GM19025 (cell line): ENCODE results near the gene OR13C4.
"Not testable (repeated sequence)": the region's sequence is repeated elsewhere in the genome, so short reads cannot be mapped to it uniquely, and the experiment has no call there.

Experiments
- ATAC-seq: cut with Tn5 transposase; IDR thresholded peaks from one replicate; pipeline ENCODE4 v1.9.1; 2021; ENCODE audit warnings: mild to moderate bottlenecking, low read depth, moderate library complexity; ENCODE audit not compliant: unreplicated experiment

The OR13C4 gene

DNA sequence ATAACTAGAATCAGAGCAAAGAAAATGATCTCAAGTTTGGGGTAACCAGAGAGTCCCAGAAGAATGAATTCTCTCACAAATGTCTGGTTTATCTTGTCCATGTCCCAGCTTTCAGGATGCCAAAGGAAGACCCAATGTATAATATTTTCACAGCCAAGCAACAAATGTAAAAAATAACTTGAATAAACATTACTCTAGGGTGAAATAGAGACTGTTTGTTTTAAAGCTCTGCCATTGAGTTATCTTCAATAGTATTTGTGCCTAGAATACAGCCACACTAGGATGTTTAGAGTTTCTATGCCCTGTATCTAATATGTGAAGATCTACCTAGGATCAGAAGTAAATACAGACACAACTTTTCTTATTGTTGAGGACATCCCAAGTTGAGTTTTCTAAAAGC lies at the start of gene OR13C4:
OR13C4 (minus strand) TSS at position 101 of the 400 bp plus-strand sequence; CDS start at position 101, 0 bp downstream.
- no peak for ATAC-seq

DNA sequence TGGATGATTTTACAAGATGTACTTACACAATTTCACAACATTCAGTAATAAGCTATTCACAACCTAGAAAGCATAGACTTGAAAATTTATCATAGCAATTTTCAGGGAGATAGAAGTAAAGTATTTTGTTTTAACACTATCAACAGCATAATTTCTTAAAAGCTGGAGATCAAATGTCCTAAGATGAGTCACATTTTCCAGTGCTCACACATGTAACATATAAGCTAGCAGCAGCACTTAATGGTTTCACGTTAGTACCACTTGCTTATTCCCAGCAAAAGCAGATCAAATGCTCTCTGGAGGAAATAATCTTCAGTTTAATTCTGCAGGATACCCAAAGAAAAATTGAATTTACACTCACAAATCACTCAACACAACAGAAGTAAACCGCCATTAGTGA lies 48.4 kb upstream of the OR13C4 start:
- ATAC-seq: no peak

DNA sequence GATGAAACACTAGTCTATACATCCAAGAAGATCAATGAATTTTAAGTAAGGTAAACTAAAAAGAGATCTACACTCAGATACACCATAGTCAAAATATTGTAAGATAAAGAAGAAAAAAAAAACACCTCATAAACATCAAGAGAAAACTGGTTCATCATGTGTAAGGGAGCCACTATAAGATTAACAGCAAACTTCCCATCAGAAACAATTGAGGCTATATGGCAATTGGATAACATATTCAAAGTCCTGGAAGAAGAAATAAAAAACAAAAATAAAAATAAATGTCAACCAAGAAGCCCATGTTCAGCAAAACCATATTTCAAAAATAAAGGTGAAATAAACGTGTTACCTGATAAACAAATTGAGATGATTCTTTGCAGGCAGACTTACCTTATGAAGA lies 45.6 kb upstream of the OR13C4 start:
- no peak for ATAC-seq

DNA sequence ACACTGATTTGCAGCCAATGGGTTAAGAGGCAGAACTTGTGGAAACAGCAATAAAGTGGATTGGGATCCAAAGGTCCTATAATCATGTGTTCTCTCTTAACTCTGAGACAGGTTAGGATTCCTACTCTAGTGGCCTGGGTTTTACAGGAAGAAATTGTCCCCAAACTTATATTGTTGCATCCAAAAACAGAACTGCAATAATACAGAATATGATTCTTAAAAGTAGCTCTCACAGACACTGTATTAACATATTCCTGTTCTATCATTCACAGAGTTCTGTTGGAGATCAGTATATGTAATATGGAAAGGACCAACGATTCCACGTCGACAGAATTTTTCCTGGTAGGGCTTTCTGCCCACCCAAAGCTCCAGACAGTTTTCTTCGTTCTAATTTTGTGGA lies 41.9 kb upstream of the OR13C4 start, which contains the start of gene OR13C8:
OR13C8 (plus strand) TSS at position 301 of the 400 bp plus-strand sequence; CDS start at position 301, 0 bp downstream.
- ATAC-seq: no peak

DNA sequence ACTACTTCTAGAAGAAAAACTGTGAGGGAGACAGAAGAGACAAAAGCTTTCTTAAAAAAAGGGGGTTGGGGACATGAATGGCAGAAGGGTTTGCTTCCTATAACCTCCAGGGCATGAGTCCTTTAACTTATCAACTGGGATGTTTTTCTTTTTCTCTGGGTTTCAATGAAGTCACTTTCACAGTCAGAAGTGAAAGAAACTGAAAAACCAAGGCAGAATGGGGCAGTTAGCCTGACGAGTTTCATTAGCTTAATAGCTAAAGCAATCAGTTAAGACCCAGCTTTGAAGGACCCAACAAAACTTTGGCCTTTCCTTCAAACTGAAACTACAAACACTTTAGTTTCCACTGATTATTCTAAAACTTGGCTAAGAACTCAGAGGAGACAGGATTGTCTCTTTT lies 37.3 kb upstream of the OR13C4 start:
- ATAC-seq: no peak

DNA sequence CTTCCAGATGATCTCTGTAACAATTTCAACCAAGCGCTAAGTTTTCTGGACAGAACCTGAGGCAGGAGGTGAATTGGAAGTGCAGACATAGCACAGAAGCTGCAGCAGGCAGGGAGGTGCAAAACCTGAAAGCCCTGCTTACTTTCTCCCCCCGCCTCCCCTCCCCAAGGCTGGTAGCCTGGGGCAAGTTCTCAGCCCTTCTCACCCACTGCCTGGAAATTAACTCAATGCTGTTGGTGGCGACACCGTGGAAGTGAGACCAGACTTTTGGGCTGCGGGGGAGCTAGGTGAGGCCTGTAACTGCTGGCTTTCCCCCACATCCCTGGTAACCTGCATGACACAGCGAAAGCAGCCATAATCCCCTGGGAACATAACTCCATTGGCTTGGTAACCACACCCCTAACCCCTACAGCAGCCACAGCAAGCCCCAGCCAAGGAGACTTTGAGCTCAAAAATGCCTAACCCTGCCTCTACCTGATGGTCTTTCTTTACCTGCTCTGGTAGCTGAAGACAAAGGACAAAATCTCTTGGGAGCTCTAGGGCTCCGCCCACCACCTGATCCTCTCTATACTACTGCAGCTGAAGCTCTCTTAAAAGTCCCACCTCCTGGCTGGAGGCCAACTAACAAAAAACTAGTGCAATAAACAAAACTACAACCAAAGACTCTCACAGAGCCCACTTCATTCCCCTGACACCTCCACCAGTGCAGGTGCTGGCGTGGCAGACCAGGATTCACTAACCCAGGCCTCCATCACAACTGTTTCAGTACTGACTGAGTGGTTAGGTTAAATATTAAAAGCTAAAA lies 30.0 kb upstream of the OR13C4 start:
- ATAC-seq: peak; percentile 65

DNA sequence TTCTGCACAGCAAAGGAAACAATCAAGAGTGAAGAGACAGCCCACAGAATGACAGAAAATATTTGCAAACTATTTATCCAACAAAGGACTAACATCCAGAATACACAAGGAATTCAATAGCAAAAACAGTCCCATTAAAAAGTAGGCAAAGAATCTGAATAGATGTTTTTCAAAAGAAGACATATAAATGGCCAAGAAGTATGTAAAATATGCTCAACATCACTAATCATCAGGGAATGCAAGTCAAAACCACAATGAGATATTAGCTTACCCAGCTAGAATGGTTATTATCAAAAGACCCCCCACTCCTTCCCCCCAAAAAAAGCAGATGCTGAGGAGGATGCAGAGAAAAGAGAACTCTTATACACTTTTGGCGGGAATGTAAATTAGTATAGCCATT lies 28.5 kb upstream of the OR13C4 start:
- ATAC-seq: no peak

DNA sequence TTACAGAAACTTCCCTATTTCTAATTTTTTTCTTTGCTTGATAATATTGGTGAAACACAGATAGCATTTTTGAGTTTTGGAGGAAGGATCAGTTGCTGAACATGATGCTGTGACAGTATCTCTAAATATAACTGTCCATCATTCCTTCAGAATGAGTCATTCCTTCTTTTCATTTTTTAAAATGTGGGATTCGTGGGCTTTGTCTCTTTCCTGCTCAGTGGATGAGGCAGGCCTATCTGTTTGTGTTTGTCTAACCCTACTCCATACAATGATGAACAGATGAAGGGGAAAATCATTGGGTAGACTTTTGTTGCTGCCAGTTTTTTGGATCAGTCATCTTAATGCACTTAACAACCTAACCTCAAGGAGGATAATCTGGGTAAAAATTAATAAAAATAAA lies 26.3 kb upstream of the OR13C4 start:
- ATAC-seq: no peak

DNA sequence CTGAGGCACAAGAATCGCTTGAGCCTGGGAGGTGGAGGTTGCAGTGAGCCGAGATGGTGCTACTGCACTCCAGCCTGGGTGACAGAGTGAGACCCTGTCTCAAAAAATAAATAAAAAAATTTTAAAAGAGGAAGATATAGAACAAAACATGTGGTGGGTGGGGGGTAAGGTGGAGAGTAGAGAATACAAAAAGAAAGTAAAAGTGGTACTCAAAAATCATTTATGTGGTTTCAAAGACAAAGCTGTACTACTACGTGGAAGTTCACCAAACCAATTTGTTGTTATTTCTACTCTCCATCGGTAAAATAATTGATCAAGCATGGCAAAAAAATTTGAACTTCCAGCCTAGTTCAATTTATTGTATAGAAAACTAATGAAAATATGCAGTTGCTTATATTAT lies 17.6 kb upstream of the OR13C4 start:
- ATAC-seq: no peak

DNA sequence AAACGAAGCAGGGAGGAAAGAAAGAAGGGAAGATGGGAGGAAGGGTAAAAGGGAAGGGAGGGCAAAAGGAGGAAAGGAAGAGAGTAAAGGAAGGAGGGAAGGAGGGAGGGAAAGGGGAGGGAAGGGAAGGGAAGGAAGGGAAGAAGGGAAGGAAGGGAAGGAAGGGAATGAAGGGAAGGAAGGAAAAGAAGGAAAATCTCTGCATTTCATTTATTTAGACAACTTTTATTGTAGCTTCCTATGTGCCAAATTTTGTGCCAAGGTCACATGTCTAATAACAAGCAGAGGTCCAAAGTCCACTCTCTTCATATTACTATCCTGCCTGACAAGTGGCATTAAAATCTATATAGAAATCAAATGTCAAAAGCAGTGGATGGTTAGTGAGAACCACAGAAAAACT lies 12.3 kb upstream of the OR13C4 start:
- no peak for ATAC-seq

DNA sequence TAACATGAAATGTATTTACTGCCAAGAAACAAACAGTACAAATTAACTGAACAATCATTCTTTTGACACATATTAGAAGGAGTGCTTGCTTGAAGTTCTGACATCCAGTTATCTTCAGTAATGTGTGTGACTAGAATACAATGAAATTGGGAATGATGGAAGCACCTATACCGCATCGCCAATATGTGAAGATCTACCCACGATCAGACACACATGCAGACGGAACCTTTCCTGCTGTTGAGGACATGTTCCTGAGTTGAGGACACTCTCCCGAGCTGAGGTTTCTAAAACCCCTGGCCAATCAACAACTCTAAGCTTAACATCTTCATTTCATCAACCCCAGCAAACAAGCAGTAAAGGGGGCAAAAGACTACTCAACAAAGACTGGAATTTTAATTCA lies 9.7 kb upstream of the OR13C4 start, which contains the start of gene OR13C3:
OR13C3 (minus strand) TSS at position 101 of the 400 bp plus-strand sequence. CDS start 133 bp downstream, outside the sequence.
- ATAC-seq: no peak

DNA sequence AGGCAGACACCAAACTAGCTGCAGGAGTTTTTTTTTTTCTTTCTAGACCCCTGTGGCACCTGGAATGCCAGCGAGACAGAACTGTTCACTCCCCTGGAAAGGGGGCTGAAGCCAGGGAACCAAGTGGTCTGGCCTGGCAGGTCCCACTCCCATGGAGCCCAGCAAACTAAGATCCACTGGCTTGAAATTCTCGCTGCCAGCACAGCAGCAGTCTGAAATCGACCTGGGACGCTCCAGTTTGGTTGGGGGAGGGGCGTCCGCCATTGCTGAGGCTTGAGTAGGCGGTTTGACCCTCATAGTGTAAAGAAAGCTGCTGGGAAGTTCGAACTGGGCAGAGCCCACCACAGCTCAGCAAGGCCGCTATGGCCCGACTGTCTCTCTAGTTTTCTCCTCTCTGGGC lies 6.8 kb downstream of the OR13C4 start:
- ATAC-seq: not testable (repeated sequence)

DNA sequence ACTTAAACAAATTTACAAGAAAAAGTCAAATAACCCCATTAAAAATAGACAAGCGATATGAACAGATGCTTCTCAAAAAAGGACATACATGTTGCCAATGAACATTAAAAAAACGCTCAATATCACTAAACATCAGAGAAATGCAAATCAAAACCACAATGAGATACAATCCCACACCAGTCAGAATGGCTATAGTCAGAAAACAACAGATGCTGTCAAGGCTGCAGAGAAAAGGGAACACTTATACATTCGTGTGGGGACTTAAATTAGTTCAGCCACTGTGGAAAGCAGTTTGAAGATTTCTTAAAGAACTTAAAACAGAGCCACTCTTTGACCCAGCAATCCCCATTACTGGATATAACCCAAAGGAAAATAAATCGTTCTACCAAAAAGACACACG lies 12.1 kb downstream of the OR13C4 start:
- ATAC-seq: no peak

DNA sequence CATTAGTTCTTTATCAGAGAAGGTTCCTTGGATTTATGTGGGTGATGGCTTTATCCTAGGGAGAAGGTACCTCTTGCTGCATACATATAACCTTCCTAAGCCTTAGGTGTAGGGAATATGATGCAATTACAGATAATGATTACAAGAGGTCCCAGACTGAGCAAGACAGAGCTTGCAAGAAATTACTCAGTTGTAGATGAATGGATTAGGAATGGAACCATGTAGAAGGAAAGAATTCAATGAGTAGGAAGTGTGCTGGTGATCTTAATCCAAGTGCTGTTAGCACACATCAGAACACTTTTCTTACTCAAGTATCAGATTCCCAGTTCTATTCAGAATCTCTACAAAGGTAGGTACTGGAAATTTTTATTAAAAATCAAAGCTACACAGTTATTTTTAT lies 20.4 kb downstream of the OR13C4 start:
- no peak for ATAC-seq

DNA sequence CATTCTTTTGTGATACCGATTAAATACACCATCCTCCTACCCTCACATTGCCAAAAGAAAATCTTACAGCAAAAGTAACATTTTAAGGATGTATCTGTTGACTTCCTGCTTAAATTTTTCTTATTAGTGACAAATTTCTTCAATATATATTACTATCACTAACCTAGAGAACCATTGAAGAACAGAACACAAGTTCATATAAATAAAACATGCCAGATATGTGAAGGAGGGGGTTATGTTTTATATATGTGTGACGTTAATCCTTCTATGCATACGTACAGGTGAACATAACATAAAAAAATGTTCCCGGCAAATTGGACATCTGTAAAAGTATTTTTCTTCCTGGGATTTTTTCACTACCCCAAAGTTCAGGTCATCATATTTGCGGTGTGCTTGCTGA lies 23.0 kb downstream of the OR13C4 start, which contains the start of gene OR13F1:
OR13F1 (plus strand) TSS at position 301 of the 400 bp plus-strand sequence; CDS start at position 301, 0 bp downstream.
- no peak for ATAC-seq

DNA sequence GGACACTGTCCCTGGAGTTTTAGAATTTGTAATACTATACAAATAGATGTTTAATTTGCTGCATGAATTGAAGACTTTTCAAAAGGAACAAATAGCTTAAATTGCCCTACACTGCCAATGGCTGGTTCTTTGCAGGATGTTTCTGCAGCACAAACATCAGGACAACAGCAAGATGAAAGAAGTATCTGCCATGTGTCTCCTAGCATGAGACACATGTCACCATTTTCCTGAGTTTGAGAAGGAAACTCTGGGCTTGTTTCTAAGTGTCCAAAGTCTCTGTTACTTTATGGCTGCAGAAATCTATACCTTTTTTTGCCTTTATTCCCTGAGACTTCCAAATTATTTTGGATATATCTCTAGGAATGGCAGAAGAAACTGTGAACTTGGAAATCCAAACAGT lies 23.6 kb downstream of the OR13C4 start:
- no peak for ATAC-seq

DNA sequence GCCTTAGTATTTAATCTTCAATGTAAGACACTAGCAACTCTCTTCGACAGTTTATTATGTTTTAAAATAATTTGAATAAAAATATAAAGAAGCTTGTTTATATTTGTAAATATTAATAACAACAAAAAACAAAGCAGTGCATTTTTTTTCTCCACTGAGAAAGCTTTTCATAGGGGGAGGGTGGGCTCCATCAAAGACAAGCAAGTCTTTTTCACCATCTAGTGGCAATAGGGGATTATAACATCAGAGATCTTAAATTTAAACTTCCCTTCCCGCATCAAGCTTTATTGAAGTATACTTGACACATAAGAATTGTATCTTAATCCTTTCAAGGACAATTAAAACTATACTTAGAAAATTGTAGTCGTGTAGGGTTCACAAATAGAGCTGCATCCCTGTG lies 32.2 kb downstream of the OR13C4 start:
- no peak for ATAC-seq

DNA sequence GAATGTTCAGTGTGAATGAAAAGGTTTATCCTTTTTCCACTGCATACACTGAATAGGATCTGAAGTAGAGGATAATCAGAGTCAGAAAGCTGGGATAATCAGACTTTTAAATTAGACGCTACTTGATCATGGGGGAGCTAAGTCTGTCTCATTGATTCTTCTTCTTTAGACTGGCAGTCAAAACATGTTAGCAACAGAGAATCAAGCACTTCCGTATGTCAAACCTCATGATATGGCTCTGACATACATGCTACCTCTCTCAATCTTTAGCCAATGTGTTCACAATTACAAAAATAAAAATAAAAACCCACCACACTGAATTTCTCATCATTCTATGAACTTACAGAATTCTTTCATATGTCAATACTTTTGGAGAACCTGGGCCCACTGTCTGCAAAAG lies 42.0 kb downstream of the OR13C4 start:
- ATAC-seq: no peak

DNA sequence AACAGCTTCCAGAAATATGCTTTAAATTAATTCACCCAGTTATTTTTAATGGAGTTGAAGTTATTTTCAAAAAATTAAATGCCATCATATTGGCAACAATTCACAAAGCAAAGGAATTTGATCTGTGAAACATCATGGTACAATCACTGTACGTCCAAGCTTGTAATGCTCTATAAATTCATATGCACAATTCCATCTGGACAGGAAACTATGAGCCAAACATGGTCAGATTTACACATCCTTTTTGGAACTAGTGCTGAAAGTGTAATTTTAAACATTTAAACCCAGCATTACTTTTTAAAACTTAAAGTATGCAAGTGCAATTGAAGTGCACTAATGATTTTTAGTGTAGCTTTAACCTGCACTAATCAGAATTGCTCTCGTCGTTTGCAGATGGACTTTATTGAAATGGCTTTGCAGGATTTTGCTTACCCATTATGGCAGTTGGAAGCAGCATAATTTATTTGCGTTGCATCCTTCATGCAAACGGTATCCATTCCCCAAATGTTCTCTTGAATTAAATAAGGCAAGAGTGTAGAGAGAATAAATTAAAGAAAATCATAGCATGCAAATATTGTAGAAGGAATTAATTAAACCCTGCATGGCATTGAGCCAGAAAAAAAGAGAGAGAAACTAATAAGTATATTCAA lies 44.0 kb downstream of the OR13C4 start:
- ATAC-seq: no peak
